Measurements from ENCODE around the gene NAT16.

DNA sequence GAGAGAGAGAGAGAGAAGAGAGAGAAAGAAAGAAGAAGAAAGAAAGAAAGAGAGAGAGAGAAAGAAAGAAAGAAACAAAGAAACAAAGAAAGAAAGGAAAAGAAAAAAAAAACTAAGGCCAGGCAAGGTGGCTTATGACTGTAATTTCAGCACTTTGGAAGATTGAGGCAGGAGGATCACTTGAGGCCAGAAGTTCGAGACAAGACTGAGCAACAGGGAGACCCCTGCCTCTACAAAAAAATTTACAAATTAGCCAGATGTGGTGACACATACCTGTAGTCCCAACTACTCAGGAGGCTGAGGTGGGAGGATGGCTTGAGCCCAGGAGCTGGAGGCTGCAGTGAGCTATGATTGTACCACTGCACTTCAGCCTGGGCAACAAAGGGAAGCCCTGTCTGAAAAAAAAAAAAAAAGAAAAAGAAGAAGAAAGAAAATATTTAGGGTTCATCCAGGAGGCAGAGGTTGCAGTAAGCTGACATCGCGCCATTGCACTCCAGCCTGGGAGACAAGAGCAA, 50.4 kb downstream of the NAT16 start:
- TF ChIP-seq, protein P1, sequence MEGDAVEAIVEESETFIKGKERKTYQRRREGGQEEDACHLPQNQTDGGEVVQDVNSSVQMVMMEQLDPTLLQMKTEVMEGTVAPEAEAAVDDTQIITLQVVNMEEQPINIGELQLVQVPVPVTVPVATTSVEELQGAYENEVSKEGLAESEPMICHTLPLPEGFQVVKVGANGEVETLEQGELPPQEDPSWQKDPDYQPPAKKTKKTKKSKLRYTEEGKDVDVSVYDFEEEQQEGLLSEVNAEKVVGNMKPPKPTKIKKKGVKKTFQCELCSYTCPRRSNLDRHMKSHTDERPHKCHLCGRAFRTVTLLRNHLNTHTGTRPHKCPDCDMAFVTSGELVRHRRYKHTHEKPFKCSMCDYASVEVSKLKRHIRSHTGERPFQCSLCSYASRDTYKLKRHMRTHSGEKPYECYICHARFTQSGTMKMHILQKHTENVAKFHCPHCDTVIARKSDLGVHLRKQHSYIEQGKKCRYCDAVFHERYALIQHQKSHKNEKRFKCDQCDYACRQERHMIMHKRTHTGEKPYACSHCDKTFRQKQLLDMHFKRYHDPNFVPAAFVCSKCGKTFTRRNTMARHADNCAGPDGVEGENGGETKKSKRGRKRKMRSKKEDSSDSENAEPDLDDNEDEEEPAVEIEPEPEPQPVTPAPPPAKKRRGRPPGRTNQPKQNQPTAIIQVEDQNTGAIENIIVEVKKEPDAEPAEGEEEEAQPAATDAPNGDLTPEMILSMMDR (IDR thresholded peaks at IDR 0.05; ENCODE audit: borderline replicate concordance, extremely low read depth, low read length, poor library complexity, severe bottlenecking), result no peak
- no peak for TF ChIP-seq EZH2 (IDR thresholded peaks at IDR 0.05; ENCODE audit: borderline replicate concordance, low read depth, low read length, severe bottlenecking)

All from DND-41 (cell line).